COLO829 (cell line): ENCODE measurements around the gene MMP20.
A peak's percentile ranks its signal among the peaks of the same experiment; 100 is the strongest.

ENCODE experiments used
- DNase-seq: peaks from one replicate; pipeline ENCODE4 v3.0.0; 2012; ENCODE audit warnings: low spot score

The MMP20 gene

DNA sequence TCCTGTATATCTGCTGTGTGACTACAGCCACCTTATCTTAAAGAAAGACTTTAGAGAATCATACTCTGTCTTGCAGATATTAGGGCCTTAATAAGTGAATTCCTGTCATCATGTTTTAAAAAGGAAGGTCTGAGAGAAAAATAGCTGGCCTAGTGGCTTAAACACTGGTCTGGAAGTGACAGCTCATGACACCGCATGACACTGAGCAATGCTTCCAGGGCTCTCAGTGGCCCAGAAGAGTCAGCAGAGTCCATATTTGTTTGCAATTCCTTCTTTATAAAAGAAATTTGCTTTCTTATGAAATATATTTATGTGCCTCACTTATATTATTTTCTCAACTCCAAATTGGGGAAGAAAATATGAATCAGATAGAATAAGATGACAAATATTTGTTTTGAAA, 33.0 kb downstream of the MMP20 start:
- no peak for DNase-seq

DNA sequence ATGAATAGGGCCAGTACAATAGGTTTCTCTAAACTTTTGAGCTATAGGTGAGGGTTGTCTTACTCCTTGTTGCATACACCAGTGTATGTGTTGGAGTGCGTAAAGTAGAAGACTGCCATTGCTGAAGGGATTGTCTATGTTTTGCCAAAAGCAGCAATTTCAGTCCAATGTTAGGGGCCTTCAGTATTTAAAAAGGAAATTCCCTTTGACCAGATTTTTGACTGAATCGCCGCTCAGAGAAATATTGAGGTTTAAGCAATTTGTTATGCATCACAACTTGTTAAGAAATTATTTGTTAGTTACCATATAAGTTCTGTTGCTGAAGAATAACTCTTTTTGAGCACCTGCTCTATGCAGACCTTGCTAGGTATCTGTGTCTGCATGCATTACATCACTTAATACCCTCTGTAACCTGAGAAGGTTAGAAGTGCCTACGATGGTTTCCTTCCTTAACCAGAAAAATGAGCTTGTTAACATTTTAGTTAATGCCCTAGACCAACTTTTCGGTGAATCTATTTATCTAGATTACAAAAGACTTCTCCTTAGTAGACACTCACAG, 33.9 kb downstream of the MMP20 start:
- DNase-seq = no peak

DNA sequence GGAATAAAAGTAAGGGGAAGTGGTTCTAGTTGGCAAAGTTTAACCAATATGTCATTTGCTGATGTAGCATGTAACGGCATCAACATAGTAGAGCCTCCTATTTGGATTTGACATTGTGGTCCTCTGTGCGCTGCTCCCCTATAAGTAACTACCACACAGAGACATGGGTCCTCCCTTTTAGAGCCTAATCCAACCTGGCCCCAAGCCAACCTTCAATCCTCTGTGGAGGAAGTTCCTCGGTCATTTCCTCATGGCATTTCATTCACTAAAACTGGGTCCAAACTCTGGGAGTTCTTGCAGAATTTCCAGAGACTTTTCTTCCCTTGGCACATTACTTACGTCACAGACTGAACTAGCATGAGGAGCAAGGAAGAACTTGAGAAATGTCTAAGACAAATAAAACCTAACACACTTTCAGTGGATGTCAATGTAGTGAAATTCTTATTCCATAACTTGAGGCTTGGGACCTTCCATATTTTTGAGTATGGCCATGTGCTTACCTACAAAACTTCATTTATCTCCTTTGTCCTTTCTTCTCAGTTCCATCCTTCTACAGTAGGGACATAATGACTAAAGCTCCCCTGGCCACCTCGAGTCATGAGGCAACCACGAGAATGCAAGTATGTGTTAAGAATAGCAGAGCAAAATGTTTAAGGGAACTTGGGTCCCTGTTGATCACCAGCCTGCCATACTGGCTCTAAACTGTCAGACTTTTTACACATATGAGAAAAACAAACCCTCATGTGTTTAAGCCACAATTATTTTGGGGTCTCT, 34.7 kb downstream of the MMP20 start:
- DNase-seq = no peak

DNA sequence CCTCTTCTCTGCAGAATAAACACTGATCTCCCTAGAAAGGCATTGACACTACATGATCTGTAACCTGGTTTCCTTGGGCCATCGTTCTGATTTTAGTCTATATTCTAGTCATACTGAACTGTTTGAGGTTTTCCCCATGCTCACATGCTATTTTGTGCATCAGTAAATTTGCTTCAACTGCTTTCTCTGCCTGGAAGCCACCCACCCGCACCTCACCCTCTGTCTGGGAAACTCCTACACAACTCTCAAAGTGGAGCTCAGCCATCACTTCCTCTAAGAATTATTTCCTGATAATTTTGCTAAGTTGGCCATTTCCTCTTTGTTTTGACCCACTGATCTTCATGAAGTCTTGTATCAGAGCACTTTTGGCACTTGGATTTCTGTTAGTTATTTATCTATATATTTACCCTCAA, 36.1 kb downstream of the MMP20 start:
- DNase-seq = no peak

DNA sequence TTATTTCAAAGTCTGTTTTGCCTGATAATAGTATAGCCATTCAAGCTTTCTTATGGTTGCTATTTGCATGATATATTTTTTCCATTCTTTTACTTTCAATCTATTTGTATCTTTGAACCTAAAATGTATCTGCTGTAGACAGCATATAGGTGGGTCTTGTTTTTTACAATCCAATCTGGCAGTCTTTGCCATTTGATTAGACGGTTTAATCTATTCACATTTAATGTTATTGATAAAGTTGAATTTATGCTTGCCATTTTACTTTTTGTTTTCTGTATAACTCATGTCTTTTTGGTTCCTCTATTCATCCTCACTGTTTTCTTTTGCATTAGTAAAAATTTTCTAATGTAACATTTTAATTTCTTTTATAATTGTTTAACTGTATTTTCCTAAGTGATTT, 37.4 kb downstream of the MMP20 start:
- no peak for DNase-seq

DNA sequence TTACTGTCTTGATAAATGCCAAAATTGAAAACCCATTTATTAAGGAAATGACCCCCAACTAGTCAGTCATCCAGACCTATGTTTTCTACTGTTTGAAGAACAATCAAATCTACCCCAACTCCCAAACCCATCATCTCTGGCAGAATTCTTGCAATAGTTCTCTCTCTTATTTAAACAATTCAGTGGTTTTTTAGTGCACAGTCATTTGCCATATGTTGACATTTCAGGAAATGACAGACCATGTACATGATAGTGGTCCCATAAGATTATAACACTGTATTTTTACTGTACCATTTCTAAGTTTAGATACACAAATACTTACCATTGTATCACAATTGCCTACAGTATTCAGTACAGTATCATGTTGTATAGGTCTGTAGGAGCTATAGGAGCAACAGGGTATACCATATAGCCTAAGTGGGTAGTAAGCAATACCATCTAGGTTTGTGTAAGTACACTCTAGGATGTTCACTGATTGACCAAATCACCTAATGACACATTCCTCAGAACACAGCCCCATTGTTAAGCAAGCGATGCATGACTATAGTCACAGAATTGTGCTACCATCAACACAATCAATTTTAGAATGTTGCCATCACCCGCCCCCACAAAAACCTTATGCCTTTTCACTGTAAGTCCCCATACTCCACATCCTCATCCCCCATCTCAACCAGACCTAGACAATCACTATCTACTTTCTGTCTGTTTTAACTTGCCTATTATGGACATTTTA, 41.8 kb downstream of the MMP20 start:
- no peak for DNase-seq

DNA sequence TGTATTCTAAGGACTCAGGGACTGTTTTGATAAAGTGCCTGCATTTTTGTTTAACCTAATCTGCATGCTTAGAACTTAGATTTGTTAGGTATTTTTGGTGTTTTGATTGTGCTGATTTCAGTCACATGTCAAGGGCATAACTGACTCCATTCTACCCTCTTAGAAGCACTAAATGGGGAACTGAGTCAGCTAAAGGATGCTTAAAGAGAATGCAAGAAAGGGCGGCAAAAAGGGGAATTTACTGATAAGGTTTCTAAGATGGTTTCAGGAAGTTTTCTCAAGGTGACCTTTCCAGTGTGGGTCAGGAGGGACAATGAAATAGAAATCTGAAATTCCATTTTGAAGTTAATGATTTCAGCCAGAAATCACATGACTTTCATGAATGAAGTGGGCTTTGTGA, 43.0 kb downstream of the MMP20 start:
- DNase-seq = no peak

DNA sequence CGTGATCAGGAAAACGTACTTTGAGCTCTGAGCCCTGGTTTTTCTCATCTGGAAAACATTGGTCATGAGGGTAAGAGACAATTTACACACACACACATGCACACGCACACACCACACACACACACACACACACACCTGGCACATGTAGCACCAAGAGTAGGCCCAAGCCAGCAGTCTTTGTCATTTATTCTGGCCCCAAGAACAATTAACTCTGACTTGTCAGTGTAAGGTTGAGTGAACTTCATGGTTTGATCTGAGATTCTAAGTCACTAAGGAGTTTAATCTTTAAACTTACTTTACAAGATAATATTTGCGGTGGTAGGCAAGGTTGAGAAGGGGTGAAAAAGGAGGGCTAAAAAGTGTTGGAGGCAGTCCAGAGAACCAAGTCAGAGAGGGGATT, 44.1 kb downstream of the MMP20 start:
- DNase-seq = no peak

DNA sequence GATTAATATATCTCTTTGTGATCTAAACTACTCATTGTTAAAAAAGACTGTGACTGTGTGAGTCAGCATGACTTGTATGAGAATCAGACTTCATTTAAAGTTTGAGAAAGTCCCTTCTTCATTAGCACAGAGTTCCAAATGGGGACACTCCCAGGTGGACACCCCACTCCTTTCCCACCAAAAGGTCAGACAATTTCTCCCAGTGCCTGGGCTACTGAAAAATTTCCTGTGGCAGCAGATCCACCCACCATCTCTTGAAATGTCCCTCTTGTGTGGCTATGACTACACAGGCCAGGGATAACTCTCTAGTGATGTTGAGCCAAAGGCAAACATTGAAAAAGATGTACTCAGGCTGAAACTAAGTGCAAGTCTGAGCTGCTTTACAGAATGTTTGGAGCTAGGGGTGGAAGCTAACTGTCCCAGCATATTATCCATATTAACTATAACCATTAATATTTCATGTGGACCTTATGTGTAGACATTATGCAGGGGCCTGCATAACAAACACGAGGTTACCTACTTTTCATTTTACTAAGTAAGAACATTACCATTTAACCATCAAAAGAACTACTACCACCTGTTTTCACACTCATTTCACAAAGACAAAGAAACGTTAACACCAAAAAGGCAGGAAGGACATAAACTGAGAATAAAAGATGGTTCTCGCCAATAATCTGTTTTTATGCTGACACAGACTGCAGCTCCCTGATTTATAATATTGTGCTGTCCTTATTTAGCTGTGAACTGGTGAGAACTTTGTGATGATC, 44.8 kb downstream of the MMP20 start:
- no peak for DNase-seq

DNA sequence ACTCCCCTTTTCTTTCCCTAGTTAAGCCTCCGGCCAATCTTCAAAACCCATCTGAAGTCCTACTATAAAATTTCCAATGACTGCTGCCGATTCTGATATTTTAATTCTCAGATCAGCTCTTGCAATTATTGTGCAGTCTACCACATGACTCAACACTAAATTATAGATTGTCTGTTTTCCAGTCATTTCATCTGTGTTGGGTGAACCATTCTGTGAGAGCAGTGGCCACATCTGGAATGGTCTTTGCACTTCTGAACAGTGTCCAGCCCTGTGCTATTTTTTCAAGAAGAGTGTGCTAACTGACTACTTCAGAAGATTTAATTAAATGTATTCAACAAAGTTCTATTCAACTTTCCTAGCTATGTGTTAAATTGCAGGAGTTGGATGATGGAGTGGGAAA, 47.4 kb downstream of the MMP20 start:
- no peak for DNase-seq

DNA sequence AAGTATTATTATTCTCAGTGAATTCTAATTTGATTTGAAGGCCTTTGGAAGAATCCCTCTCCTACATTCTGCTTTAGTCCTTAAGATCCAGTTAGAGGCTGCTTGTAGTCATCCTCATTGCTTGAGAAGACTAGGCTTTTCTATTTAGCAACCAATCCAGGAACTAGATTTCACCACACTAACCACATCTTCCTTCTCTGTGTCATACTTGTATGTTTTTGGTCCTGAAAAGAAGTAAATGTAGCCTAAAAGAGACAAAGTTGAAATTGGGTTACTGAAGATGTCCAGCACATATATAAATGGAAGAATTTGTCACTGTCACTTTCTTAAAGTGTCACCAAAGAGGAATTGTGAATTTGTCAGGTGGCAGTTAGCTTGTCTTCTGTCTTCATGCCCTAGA, 48.0 kb downstream of the MMP20 start:
- DNase-seq = no peak

DNA sequence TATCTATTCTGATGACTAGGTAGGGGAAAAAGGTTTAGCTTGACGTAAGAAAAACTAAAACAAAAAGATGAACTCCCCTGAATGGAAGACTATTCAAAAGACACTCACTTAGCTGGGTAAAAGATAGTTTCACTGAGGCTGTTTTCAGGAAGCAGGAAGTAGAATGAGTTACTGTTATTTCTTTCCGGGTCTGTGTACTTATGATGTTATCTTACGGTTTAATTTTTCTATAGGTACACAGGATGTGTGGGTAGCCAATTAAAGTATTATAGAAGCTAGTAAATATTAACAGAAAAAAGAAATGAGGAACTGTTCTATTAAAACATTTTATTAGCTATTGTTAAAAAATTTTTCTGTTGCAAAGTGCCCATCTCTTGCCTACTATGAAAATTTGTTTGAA, 48.8 kb downstream of the MMP20 start:
- no peak for DNase-seq

DNA sequence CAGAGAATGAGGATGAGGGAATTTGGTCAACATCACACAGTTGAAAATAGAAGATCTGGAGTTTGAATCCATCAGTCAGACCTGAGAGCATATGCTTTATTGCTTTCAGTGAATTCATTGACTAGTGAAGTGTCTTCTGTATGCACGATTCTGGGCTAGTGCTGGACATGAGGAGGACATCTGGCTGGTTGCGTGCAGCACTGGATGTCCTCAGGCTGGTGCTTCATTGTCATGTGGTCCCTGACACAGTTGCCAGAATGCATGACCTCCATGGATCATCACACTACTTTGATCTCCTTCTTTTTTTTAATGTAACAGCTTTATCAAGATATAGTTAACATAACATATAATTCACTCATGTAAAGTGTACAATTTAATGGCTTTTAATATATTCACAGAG, 50.1 kb downstream of the MMP20 start:
- no peak for DNase-seq

DNA sequence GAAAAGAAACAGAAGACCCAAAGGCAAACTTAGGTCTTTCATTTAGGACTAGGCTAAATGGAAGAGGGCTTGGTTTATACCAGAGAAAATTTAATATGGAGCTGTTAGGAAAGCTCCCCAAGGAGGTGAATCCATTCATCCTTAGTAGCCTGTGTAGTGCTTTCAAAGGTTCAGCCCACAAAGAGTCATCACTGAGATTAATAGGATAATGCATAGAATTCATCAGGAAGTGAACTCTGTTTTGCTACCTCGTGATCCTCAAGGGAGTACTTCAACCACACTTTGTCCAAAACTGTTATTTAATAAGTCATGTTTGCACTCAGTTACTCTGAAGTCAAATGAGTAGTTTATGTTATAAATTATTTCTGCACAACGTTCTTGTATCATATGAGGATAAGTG, 51.3 kb downstream of the MMP20 start:
- peak; percentile 17 for DNase-seq

DNA sequence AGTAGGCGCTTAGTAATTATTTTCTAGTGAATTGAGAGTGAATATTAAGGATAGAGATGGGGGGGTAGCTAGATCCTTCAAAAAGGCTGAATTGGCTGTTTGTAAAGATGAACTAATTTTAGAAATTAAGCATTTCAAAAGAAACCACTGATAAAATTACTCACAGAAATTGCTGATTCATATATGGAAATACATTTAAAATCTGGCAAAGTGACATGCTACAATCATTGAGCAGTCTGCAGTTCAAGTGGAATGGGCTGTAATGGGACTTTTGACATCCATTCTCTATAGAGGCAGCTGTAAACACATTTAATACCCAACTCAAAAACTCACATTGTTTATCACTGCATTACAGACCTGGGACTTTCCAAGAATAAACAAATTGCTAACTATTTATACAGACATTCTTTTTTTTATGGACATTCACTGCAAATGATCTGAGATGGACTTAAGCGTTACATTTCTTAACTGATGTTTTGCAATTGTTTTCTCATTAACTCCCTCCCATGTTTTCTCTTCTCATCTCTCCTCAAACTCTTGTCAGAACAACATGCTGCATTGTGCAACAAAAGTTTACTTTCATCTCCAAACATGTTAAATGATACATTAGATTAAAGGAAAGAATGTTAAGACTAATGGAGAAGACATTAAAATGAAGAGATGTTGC, 52.4 kb downstream of the MMP20 start:
- no peak for DNase-seq

DNA sequence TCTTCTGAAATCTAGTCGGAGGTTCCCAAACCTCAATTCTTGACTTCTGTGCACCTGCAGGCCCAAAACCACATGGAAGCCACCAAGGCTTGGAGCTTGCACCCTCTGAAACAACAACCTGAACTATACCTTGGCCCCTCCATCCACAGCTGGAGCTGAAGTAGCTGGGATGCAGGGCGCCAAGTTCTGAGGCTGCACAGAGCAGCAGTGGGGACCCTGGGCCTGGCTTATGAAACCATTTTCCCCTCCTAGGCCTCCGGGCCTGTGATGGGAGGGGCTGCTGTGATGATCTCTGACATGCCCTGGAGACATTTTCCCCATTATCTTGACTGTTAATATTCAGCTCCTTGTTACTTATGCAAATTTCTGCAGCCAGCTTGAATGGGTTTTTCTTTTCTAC, 56.3 kb downstream of the MMP20 start:
- no peak for DNase-seq

DNA sequence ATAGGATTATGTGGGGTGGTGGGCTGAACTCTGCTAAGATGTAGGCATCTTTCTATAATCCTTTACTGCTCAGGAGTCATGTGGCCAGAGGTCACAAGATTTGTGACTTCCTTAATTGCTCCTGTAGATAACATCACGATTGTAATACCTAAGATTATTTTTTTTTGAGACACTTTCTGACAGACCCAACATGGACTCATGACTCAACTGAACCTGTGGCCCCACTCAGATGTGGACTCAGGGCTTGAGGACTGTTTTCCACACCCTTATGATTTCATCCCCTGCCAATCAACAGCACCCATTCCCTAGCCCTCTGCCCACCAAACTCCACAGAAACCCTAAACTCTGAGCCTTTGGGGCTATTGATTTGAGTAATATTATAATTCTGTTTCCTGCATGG, 59.0 kb downstream of the MMP20 start:
- no peak for DNase-seq

DNA sequence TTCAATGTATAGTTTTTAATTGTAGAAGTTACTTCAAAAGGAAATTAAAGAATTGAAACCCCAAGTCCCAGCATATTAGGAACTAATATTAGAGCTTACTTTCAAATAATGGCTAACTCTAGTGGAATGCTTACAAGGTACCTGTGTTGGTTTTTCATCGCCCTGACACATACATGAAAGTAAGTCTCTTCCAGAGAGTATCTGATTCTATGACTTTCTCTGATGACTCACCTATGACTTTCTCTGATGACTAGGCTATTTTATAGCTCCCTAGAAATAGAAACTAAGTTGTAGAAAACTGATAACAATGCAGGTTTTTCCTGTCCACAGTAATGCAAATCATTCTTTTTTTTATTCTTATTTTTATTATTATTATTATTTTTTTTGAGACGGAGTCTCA, 61.0 kb downstream of the MMP20 start:
- peak; percentile 62 for DNase-seq

DNA sequence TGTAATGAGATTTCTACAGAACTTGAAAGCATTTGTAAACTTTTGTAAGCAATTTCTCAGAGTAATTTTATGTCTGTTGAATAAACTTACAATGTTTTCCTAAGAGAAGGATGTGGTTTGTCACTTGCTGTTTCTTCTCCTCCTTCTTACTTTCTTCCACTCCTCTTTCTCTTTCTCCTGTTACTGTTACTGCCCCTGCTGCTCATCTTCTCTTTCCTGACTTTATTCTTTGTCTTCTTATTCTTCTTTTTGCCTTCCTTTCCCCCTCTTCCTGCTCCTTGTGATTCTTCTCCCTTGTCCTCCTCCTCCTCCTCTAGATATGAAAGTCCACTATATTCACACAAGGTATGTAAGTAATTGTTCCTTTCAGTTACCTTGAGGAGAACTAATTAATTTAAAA, 63.5 kb downstream of the MMP20 start:
- no peak for DNase-seq

DNA sequence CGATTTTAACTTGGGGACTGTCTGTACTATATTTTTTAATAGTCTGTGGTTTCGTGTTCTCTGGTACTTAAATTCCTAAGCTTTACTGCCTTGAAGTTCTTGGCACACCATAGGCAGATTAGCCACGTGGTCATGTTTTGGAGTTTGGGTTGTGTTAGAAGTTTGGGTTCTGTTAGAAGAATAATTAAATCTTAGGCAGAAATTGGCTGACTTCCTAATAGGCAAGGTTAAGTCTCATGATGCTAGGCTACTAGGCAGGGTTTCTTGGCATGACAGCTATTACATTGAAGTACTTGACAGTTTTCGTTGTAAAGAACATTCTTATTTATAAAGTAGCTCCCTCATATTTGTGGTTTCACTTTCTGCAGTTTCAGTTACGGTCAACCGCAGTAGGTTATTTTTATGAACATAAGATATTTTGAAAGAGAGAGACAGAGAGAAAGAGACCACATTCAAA, 64.5 kb downstream of the MMP20 start:
- DNase-seq = no peak

DNA sequence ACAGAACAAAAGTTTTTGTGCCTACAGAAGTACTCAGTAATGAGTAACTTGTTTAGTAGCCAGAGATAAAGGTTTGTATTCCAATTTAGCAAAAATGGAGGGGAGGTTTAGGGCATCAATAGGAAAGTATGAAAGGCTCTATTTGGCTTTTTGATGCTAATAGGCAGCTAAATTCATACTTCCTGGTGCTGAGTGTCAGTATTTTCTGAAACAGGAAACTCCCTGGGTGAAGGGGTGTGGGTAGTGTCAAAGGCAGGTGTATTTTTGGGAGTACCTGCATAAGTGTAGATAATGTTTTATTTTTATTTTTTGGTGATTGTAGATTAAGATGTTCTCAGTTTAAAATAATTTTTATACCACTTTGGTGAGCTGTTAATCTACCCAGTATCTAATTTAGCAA, 65.3 kb downstream of the MMP20 start:
- DNase-seq = no peak

DNA sequence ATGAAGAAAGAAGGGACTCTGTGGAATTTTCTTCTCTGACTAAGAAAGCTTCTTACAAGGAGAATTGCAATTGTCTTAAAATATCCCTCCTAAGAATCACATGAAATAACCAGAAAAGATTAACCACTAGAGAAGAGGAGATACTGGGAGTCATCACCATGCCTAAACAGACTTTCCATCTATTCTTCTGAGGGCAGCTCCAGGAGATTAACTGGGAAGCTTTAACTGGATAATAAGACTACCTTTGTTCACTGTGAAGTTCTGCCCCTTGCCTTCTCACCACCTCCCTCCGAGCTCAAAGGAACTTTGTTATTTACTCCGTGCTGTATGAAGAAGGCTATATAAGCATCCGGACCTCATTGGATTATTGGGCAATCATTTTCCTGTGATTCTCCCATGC, 70.0 kb downstream of the MMP20 start:
- DNase-seq = peak; percentile 53
